GM19463 (cell line): ENCODE measurements around the gene TSSC4.

Experiments used
- ATAC-seq: cut with Tn5 transposase; IDR thresholded peaks from one replicate; pipeline ENCODE4 v1.9.1; 2021; ENCODE audit warnings: mild to moderate bottlenecking, moderate library complexity; ENCODE audit not compliant: unreplicated experiment

The TSSC4 gene

GRCh38 chr11:2431395-2431794, 30.8 kb downstream of the TSSC4 start:
- ATAC-seq, result no peak

DNA sequence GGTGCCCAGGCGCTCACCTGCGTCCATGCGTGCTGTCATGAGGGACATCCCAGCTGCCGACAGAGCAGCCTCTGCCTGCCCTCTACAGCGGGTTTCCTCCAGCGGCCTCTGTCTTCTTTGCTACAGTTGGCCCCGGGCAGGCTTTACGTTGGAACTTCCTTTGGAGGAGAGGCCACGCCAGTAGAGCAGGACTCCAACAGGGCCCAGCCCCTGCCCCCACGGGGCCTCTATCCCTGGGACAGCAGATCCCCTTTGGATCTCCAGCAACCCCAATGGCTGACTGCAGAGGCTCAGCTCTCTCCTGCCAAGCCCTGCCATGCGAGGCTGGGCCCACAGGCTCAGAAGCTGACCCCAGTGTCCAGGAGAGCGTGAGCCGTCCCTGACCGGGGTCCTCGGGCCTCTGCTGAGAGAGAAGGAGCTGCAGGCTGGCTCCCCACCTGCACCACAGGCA, 31.6 kb downstream of the TSSC4 start:
- no peak for ATAC-seq

- ATAC-seq, result no peak
Measured at GRCh38 chr11:2432628-2433071, 32.1 kb downstream of the TSSC4 start.

DNA sequence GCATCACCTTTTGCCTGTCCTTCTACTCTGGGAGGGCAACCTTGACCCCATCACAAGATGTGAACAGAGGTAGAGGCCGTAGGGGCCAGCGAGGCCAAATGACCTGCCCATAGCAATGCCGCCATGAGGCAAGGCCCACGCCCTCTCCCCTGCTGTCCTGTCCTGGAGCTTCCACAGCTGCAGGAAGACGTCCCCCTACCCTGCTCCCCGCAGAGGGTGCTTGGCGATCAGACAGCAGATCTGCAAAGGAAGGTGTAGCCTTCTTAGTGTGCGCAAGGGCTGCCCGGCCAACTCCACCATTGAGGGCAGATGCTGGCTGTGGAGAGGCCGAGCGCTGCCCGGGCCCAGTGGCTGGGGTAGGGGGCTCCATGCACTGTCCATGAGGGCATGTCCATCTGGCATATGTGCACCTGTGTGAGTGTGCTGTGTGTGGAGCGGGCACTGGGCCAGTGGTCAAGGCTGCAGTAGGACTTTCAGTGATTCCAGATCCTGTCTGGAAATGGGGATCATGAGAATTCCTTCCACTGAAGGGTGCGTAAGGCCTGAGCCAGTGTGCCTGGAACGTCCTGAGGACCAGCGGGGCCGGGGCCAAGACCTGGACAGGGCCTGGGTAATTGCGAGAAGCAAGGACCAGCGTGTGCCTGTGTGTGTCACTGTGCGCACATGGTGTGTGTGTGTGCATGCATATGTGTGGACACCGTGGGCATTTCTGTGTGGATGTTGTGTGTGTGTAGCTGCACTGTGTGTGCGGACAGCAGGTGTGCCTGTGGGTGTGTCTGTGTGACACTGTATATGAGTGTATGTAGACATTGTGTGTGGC, 32.8 kb downstream of the TSSC4 start:
- no peak for ATAC-seq

GRCh38 chr11:2434008-2434407, 33.5 kb downstream of the TSSC4 start:
- ATAC-seq, result no peak

DNA sequence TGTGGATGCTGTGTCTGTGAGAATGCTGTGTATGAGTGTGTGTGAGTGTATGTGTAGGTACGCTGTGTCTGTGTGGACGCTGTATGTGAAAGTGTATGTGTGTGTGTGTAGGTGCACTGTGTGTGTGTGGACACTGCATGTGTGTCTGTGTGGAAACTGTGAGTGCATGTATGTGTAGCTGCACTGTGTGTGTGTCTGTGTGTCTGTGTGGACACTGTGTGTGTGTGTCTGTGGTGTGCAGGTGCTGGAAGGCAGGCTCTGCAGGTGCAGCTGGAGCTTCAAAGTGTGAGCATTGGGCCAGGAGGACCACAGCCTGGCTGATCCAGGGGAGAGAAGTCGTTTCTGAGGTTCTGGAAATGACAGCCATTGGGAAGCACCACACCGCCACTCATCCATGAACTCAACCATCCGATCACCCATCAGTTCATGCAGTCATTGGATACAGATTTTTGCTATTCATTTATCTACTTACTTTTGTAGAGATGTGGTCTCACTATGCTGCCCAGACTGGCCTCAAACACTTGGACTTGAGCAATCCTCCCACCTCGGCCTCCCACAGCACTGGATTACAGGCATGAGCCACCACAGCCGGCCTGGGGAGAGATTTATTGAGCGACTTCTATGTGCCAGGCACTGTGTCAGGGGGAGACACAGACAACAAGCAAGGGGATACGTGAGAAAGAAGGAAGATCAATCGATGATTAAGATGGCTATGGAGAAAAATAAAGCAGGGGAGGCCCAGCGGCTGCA, 34.1 kb downstream of the TSSC4 start:
- ATAC-seq, result no peak

DNA sequence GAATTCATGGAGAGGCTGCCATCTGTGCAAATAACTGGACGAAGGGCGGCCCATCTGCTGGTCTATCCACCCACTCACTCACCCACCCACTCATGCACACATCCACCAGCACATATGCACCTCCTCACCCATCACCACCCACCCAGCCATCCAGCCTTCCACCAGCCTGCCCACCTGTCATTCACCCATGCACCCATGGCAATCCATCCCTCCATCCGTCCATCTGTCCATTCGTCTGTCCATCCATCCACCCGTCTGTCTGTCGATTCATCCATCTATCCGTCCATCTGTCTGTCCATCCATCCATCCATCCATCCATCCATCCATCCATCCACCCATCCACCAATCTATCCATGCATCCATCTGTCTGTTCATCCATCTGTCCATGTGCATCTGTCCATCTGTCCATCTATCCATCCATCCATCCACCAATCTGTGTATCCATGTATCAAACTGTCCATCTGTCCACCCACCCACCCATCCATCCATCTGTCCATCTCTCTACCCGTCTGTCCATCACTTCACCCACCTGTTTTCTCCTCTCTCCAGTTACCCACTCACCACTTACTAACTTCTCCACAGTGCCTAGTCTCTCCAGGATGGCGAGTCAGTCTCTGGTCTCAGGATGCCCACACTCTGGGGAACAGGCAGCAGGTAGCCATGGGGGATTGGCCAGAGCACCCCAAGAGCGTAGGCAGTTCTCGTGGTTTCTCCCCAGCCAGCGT, 34.9 kb downstream of the TSSC4 start:
- ATAC-seq, result no peak

DNA sequence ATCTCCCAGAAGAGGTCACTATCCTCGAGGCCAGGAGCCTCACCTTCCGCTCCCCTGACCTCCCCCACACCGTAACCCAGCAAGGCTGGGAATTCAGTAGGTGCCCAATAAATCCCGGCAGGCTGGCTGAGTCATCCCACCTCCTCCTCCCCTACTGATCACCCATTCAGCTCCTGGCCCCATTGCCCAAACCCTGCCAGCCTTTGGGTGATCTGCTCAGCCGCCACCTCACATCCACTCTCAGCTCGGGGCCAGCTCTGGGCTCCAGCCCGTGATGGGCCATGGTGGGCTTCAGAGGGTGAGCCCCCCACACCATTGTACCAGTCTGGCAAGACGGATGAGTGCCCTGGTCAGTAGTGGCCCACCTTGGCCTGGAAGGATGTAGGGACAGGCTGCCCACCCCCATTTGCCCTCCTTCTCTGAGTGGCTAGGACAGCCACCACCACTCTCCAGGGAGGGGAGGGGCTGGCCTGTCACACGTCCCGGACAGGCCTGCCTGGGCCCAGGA, 35.5 kb downstream of the TSSC4 start:
- ATAC-seq, result no peak

DNA sequence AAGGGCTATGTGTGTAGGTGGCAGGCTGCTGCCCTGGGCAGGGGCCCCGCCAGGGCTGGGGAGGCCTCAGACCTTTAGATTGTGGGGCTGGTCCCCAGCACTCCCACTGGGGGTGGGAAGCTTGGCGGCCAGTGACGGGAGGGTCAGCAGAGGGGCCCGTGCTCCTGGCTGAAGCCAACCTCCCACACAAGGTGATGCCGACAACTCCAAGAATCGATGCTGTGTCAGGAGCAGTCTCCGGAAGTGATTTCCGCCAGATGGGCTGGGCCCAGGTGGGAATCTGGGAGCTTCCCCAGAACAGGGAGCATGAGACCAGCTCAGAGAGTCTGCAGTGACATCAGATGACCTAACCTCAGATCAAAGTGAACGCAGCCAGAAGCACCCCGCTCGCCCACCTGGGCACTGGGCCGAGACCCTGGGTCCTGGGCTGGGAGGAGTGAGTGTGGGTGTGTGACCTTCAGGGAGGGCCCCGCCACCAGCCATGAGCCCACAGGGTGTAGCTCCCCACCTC, 36.0 kb downstream of the TSSC4 start:
- ATAC-seq, result no peak

GRCh38 chr11:2437516-2437915, 37.0 kb downstream of the TSSC4 start:
- ATAC-seq, result no peak

DNA sequence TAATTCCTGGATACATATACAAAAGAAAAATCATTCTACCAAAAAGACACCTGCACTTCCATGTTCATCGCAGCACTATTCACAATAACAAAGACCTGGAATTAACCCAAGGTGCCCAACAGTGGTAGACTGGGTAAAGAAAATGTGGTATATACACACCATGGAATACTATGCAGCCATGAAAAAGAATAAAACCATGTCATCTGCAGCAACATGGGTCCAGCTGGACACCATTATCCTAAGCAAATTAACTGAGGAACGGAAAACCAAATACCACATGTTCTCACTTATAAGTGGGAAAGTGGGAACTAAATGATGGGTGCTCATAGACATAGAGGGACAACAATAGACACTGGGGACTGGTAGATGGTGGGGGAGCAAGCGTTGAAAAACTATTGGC, 39.3 kb downstream of the TSSC4 start:
- no peak for ATAC-seq

GRCh38 chr11:2440646-2441045, 40.1 kb downstream of the TSSC4 start:
- no peak for ATAC-seq

DNA sequence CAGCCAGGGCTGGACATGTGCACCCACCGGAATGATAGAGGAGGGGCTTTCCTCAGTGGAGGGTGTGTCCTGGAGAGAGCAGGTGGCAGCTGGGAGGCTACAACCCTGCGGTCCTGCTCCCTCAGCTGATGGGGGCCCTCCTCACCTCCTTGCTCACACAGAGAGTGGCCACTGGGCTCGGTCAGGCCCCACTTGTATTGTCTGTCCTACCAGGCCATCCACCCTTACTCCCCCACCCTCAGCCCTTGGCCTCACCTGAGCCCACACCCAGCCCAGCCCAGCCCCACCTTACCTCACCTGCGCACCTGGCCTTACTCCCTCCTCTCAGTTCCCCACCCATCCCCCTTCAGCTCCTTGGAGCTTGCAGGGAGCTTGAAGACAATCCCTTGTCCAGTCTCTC, 40.6 kb downstream of the TSSC4 start:
- no peak for ATAC-seq

GRCh38 chr11:2442589-2442988, 42.0 kb downstream of the TSSC4 start:
- ATAC-seq, result no peak

GRCh38 chr11:2443406-2443805, 42.9 kb downstream of the TSSC4 start:
- ATAC-seq, result no peak

- ATAC-seq, result no peak
Measured at GRCh38 chr11:2443881-2444820, 43.6 kb downstream of the TSSC4 start, which contains the start of gene TRPM5. Gene TRPM5 (minus strand): TSS chr11:2444514. CDS start chr11:2423036, 21,478 bp downstream.

DNA sequence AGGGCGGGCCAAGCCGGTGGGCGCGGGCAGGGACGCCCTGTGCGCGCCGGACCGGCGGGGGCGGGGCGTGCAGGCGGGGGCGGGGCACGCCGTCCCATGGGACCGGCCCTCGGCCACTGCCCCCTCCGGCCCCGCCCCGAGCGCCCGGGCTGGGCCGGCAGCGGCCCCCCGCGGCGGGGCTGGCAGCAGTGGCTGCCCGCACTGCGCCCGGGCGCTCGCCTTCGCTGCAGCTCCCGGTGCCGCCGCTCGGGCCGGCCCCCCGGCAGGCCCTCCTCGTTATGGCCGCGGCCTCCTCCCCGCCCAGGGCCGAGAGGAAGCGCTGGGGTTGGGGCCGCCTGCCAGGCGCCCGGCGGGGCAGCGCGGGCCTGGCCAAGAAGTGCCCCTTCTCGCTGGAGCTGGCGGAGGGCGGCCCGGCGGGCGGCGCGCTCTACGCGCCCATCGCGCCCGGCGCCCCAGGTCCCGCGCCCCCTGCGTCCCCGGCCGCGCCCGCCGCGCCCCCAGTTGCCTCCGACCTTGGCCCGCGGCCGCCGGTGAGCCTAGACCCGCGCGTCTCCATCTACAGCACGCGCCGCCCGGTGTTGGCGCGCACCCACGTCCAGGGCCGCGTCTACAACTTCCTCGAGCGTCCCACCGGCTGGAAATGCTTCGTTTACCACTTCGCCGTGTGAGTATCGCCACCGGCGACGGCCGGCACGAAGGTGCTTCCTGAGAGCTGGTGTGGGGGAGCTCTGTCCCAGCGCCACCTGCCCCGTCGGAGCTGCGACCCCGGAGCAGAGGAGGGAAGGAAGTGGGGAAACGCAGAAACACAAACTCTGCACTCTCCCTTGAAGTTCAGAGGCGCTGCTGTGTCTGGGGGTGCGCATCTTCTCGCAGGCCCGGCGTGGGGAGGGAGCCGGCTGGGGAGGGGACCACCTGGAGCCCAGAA, 44.5 kb downstream of the TSSC4 start, which contains the start of gene KCNQ1:
TSS of gene KCNQ1 (plus strand) at position 188 of the 925 bp plus-strand sequence. CDS start at position 279, 91 bp downstream.
- no peak for ATAC-seq

GRCh38 chr11:2445746-2446551, 45.4 kb downstream of the TSSC4 start:
- ATAC-seq, result no peak
